ENCODE results near the gene SPTY2D1. TPM values are rescaled to one million over a fixed set of nuclear protein-coding genes. Genes with fewer than 3 reads are reported as not detected.
A peak's percentile ranks its signal among the peaks of the same experiment; 100 is the strongest.

Gene SPTY2D1
- total RNA-seq, 4 donors from 2014 or later, result 8.2 to 18.4 (median 16.4) TPM

DNA sequence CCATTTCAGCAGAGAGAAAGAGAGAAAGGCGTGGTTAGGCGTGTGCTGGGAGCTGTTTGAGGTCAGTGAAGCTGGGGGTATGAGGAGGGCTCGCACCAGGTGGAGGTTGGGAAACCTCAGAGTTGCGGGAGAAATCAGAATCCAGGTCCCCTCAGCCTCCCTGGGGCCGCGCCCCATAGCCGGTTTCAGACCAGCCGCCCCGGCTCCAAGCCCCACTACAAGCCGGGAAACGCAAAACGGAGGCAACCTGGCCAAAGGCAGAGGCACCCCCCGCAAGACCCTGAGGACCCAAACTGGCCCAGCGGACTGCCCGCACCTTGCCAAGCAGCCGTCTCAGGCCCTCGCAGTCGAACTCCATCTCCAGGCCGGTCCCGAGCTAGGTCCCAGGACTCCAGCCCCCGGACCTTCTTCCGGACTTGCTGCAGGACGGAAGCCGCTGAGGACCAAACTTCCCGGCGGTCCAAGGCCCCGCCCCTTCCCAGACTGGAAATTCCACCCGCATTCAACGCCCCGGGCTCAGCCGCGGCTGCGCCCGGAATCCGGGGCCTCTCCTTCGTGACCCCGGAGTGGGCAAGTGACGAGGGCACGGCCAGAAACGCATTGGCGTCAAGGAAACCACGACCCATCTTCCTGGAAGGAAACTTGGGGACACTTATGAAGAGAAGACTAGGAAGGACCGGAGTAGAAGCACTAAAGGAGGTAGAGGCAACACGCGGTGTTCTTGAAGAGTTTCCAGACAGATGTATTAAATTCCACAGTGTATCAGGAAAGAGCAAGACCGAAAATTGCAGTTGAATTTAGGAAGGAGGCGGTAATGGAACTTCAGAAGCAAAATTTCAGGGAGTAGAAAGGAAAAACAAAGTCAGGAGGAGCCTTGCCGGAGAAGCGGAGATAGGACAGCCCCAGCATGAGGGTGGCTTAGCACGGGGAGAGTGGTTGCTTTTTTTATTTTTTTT lies 45.6 kb downstream of the SPTY2D1 start, which contains the start of gene UEVLD:
Gene UEVLD (minus strand): TSS at position 438 of the 956 bp plus-strand sequence. CDS start 80 bp downstream, at position 358.
- intact Hi-C loops (cut with DNase I; ENCODE audit: low total_unique reads) (loop anchor here (2.0 kb wide), 1 partner anchor 46 kb away; the partner anchor contains the start of gene SPTY2D1), in situ Hi-C loops (cut with MboI; ENCODE audit: low pct_ligation_motif_present in 1 of 4, low pct_unique_long_range_greater_than_20kb in 1 of 4, low sequenced_read_pairs in 3 of 4) (no loop called here)
- Histone ChIP-seq H3K27ac (peak within 1 kb of the TSS; percentile 79 to 94 (median 84)), H3K36me3 (no peaks in the 10 kb centered on the region), H3K4me3 (peak within 1 kb of the TSS; percentile 54 to 97 (median 72)), H3K4me1 (peaks cover 16 to 38% (median 25%) of the 10 kb centered on the region in 4 donors), H3K27me3 (no peaks in the 10 kb centered on the region), H3K9me3 (no peaks in the 10 kb centered on the region)
- WGBS, 2 donors (ENCODE audit: low coverage in 1 of 2), result 3 to 5% methylated on average over 17 to 43 of the region's 50 CpGs
- TF ChIP-seq POLR2A (IDR thresholded peaks at IDR 0.05), result peak; percentile 84
- TF ChIP-seq EP300 (IDR thresholded peaks at IDR 0.05; ENCODE audit: low read depth), result no peak
- peak; percentile 89 to 95 (median 89) for TF ChIP-seq POLR2AphosphoS5 (IDR thresholded peaks at IDR 0.05)
- TF ChIP-seq, protein P1, sequence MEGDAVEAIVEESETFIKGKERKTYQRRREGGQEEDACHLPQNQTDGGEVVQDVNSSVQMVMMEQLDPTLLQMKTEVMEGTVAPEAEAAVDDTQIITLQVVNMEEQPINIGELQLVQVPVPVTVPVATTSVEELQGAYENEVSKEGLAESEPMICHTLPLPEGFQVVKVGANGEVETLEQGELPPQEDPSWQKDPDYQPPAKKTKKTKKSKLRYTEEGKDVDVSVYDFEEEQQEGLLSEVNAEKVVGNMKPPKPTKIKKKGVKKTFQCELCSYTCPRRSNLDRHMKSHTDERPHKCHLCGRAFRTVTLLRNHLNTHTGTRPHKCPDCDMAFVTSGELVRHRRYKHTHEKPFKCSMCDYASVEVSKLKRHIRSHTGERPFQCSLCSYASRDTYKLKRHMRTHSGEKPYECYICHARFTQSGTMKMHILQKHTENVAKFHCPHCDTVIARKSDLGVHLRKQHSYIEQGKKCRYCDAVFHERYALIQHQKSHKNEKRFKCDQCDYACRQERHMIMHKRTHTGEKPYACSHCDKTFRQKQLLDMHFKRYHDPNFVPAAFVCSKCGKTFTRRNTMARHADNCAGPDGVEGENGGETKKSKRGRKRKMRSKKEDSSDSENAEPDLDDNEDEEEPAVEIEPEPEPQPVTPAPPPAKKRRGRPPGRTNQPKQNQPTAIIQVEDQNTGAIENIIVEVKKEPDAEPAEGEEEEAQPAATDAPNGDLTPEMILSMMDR (IDR thresholded peaks at IDR 0.05), result no peak
- DNase-seq, result peak; percentile 91

DNA sequence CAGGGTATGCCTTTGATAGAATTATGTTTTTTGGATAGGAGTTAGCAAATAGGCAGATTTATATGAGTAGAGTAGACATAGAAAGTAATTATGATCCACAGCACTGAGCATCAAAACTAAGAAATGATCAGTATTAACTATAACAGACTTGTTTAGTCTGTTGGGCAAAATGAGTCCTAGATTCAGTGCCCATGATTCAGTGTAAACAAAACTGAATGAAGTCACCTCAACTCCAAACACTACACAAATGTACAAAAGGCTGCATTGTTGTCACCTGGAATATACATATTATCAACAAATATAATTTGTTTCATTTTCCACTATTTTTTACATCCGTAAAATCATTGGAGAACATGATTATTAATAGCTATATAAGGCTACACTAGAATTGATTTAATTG lies 52.3 kb downstream of the SPTY2D1 start:
- H3K36me3 ChIP-seq, result peaks cover 0 to 7% (median 0%) of the 10 kb centered on the region in 4 donors
- no peaks in the 10 kb centered on the region for H3K9me3 ChIP-seq
- intact Hi-C loops (cut with DNase I; ENCODE audit: low total_unique reads), result no loop called here
- no peak overlapping the region for H3K27ac ChIP-seq
- TF ChIP-seq POLR2AphosphoS5 (IDR thresholded peaks at IDR 0.05), result no peak
- TF ChIP-seq EP300 (IDR thresholded peaks at IDR 0.05; ENCODE audit: low read depth), result no peak
- TF ChIP-seq, protein P1 (IDR thresholded peaks at IDR 0.05), result no peak
- TF ChIP-seq POLR2A (IDR thresholded peaks at IDR 0.05), result no peak
- no peak overlapping the region for H3K4me3 ChIP-seq
- H3K4me1 ChIP-seq, result peaks cover 0 to 15% (median 5%) of the 10 kb centered on the region in 4 donors
- no peaks in the 10 kb centered on the region for H3K27me3 ChIP-seq
- in situ Hi-C loops (cut with MboI; ENCODE audit: low pct_ligation_motif_present in 1 of 4, low pct_unique_long_range_greater_than_20kb in 1 of 4, low sequenced_read_pairs in 3 of 4), result no loop called here
- 100% methylated on average over 1 of the region's 1 CpG for WGBS, 2 donors (ENCODE audit: low coverage in 1 of 2)
- no peak for DNase-seq

DNA sequence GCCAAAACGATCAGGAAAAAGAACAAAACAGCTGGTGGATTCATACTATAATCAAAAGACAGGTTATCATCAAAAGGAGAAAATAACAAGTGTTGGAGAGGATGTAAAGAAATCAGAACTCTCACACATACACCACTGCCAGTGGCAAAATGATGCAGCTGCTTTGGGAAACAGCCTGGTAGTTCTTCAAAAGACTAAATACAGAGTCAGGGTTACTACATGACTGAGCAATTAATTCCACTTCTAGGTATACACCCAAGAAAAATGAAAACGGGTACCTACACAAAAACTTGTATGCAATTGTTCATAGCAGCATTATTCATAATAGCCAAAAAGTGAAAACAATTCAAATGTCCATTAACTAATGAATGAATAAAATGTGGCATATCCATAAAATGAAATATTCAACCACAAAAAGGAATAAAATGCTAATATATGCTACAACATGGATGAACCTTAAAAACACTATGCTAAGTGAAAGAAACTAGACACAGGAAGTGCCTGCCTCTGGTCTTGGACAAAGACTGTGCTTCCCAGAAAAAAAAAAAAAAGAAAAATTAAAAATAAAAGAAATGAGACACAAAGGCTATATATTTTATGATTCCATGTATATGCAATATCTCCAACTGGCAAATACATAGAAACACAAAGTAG lies 53.9 kb downstream of the SPTY2D1 start:
- Histone ChIP-seq H3K27ac (peak overlapping the region in 3 of 4 donors; percentile 65 to 75 (median 71)), H3K36me3 (peaks cover 0 to 7% (median 0%) of the 10 kb centered on the region in 4 donors), H3K4me1 (peaks cover 0 to 22% (median 4%) of the 10 kb centered on the region in 4 donors), H3K27me3 (no peaks in the 10 kb centered on the region), H3K4me3 (no peak overlapping the region), H3K9me3 (no peaks in the 10 kb centered on the region)
- no peak for DNase-seq
- TF ChIP-seq EP300 (IDR thresholded peaks at IDR 0.05; ENCODE audit: low read depth) (no peak), POLR2A (IDR thresholded peaks at IDR 0.05) (no peak), POLR2AphosphoS5 (IDR thresholded peaks at IDR 0.05) (no peak)
- TF ChIP-seq, protein P1 (IDR thresholded peaks at IDR 0.05), result no peak
- WGBS, 2 donors (ENCODE audit: low coverage in 1 of 2), result 74 to 85% methylated on average over 2 of the region's 2 CpGs
- in situ Hi-C loops (cut with MboI; ENCODE audit: low pct_ligation_motif_present in 1 of 4, low pct_unique_long_range_greater_than_20kb in 1 of 4, low sequenced_read_pairs in 3 of 4) (no loop called here), intact Hi-C loops (cut with DNase I; ENCODE audit: low total_unique reads) (no loop called here)
